Stimulated activated CD4-positive, alpha-beta T cell treated with anti-CD3 and anti-CD28 coated beads, Interleukin-12 subunit alpha, Interleukin-12 subunit beta, amount 100 ng/mL, for 4 hours (primary cell): ENCODE results near the gene TLE1.

Source experiments
- DNase-seq: peaks from one replicate; pipeline ENCODE4 v3.0.0-alpha.2; 2020

The TLE1 gene

DNA sequence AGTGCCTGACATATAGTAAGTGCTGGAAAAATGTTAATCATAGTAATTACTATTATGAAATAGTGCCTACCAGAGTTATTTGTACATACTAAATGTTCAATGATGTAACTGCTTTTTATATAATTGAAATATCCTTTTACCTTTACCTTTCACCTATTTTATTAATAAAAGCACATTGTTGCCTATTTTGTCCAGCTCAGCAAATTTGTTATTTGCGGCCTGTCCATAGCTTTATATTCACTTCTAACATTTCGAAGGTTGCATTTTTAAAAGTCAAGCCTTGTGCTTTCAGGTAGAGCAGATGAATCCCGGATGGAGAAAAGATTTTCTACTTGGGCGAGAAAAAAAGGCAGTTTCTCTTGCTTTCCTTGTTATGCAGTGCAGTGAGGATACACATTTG lies 119.3 kb downstream of the TLE1 start:
- no peak for DNase-seq

DNA sequence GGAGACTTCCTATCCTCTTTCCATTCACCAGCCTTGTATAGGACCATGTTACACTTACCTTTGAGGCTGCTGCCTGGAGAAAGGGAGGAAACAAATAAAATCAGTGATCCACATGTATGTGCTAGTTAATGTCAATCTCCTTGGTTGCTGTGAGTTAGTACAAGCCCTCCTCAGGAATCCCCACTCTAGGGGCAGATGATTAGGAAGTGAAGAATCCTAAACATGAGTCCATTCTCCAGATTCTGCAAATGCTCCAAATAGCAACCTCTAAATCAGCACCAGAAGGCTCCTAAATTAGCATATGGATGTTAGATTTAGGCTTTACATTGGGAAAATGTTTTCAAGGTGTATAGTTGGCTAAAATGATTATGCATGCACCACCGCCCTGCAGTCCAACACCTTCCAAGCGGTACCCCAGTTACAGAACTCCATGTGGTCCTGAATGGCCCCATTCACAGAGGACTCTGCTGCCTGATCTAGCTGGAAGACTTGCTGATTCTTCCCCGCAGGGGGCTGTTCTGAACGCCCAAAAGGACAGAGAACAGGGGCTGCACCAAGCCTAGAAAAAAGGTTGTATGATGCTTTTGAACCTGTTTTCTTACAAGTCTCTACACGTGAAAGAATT lies 123.2 kb downstream of the TLE1 start:
- DNase-seq, result no peak

DNA sequence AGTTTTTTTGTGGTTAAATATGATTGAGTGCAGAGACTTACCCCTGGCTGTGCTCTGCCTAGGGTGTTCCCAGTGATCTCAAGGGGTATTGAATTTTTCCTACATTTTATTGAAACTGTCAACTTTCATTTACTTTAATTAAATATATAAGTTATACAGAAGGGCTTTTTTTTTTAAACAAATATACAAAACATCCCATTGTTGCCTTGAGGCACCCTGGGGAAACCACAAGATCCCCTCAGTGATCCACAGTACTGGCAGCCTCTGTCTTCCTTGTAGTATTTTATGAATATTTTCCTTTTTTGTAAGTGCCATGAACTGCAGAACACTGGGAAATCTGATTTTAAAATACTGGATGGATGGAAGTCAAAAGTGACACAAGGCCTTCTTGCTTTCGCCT lies 123.7 kb downstream of the TLE1 start:
- no peak for DNase-seq

DNA sequence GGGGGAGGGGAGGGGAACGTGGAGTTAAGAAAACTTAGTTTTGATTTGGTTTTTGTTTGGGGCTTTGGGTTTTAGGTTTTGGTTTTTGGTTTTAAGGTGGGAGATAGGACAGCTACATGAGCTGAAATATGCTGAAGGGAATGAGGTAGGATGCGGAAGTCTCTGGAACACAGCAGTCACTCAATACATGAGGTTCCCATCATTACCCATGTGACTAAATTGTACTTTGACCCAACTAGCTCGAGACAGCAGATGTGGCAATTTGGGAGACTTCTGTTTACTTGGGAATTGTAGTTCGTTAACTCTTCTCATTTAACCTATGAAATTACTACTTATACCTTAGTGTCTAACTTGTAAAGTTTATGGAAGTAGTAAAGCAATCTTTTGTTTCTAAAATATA lies 124.2 kb downstream of the TLE1 start:
- no peak for DNase-seq

DNA sequence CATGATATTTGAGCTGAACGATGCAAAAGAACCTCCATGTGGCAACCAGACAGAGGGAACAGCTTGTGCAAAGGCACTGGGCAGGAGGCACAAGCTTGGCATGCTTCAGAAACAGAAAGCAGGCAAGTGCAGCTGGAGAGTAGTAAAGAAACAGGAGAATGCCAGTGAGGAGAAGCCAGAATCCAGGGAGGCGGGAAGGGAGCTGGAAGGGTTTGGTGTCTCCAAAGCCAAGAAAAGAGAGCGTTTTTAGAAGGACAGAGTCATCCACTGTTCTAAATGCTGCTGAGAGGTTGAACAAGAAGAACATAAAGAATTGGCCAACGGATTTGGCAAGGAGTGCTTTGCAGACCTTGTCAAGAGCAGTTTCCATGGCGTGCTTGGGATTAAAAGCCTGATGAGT lies 124.7 kb downstream of the TLE1 start:
- DNase-seq, result no peak

DNA sequence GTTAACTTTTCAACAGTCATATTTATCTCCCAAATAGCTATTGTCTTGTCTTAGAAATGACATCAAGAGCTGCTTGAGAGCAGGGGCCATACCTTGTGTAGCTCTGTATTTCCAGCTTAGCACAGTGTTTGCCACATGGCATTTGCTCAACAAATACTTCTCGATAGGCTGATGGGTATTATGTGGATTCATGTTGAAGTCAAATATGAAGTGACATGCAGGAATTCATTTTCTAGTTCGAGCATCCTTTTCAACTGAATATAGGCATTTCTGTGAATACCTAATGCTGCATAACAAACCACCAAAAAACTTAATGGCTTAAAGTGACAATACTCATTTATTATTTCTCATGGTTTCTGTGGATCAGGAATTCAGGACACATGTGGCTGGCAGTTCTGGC lies 125.6 kb downstream of the TLE1 start:
- no peak for DNase-seq

DNA sequence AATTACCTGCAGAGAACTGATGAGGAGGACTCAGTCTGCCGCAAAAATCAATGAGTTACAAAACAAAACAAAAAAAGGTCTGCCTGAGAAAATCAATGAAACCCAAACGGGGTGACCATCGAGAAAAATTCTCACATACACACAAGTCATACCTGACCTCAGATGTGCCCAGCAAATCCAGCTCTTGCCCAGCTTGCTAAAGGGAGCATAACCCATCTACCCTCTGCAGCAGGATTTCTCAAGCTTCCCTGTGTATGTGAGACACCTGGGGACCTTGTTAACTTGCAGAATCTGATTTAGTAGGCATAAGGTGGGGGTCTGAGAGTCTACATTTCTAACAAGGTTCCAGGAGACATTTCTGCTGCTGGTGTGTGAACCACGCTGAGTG lies 126.3 kb downstream of the TLE1 start:
- no peak for DNase-seq

DNA sequence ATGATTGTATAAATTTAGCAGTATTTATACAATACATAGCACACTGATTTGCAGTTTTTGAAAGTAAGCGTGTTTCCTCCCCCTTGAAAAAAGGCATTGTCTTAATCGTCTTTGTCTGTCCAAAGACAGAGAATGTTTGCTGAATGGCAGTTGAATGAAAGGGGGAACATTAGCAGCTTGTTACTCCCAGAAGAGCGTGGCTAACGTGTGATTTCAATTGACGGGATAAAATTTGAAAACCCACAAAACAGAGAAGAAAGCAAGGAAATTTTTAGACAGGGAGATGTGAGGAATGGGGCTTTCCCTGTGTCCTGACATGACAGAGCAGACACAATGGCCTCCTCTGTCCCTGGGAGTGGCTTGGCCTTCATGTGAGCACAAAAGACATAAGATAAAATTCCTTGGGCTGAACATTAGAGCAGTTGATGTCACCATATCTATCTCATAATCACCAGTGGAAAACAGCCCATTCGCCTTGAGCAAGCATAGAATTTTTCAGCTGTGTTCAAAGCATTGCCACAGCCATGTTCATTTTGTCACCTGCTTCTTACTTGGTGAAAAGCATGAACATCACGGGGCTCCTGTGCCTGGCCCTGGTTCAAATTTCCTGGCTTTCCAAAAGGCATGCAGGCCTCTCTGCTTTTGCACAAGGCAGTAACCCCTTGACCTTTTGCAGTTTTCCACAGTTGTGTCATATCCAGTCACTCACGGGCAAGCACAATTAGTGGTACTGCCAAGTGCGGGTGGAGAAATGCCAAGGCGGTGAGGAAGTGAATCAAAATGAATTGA lies 126.9 kb downstream of the TLE1 start:
- DNase-seq, result no peak

DNA sequence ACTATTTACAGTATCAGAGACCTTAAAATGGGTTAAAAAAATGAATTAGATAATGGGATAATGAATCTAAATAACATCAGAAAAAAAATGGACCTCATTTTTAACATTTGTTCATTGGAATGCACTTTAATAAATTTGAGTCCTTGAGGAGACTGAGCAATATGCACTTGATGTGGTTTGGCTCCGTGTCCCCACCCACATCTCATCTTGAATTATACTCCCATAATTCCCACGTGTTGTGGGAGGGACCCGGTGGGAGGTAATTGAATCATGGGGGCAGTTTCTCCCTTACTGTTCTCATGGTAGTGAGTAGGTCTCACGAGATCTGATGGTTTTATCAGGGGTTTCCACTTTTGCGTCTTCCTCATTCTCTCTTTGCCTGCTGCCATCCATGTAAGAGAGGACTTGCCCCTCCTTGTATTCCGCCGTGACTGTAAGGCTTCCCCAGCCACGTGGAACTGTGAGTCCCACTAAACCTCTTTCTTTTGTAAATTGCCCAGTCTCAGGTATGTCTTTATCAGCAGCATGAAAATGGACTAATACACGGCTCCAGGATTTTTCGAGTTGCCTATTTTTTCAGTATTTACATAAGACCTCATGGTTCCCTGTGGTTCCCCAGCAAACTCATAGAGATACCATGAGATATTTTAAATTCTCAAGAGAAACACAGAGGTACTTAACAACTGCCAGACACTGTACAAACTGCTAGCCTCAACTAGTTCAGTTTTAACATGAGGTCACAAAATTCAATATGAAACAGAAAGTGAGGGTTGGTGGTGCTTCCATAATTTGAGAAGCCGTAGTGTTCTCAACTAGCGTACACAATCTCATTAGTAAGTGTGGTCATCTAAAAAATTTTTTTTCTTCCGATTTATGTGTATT lies 128.3 kb downstream of the TLE1 start:
- DNase-seq, result no peak

DNA sequence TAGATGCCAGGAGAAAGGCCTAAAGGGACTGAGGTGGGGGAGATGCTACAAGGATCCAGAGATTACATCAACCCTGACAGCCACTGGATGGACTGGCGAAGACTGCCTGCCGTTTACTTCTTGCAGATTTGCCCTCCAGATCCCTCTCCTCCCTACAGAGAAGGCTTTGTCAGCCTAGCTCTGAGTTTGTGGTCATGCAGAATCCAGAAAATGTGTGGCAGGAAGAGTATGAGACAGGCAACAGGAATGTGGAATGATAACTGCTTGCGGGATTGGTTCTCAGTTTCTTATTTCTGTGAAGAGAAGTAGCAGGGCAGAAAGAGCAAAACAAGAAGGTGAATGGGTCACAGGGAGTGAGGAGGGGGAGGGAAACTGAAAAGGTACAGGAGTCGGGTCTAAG lies 129.6 kb downstream of the TLE1 start:
- DNase-seq, result no peak

DNA sequence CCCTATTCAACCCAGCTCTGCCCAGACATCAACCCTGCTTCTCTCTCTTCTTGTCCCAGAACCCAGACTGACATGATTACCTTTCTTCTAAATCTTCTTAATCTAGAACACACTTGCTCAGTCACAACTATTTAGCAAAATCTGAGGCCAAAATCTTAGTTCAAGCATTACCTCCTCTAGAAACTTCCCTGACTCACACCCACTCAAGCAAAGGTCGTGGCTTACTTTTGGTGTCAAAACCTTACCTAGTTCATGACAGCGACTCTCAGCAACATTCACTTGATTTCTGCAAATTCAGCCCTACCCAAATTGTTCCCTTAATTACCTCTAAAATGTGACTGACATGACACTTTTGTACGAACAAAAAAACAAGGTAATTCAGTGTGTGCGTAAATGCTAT lies 130.2 kb downstream of the TLE1 start:
- no peak for DNase-seq

DNA sequence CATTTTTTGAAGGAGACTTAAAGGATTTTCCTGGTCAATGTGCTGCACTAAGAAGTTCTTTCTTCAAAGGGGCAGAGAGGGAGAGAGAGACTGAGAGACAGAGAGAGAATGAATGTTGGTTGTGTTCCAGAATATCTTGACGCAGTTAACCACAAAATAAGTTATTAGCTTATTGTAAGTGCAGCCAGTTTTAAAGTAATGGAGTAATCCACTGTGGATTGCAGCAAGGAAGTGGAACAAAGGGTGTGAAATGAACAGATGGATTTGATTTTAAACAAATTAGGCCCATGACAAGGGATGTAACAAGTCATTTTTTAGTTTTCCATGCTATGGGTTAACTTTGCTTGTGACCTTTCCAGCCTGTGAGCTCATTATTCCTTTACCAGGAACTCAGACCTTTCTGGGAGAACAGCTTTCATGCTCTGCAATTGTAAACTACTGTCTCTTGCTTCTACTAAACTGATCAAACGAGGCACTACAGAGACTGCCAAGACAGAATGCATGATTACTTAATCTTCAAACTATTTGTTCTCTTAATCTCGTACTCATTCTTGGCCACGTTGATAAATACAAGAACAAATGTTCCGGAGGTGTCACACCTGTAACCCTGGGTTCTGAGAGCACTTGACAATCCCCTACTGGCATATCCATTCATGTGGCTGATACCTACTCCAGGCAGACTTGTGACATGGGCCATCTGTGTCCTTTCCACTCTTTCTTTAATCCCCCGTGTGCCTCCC lies 131.1 kb downstream of the TLE1 start:
- DNase-seq, result no peak

DNA sequence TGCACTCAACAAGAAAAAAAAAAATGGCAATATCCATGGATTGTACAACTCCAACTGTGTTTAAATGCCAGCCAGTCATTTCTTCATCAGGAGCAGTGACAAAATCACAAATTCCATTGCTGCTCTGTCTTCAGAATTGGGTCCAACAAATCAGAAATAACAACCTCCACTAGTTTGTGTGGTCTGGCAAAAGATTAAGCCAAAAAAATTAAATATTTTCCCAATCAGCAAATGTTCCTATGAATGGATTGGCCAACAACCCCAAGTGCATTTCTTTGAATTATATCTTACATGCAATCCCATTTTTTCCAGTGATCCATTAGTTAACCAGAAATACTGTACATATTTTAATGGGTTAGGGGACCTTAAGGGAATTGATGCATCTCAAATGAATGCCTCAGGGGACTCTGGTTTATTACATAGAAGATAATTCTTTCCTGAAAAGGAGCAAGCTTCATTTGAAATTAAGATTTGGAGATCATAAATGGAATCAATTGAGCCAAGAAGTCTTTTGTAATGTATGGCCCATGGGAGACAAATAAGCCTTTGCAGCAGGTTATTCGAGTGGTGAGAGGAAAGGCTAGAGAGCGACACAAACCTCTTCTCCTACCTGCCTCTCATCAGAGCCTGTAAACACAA lies 131.8 kb downstream of the TLE1 start:
- no peak for DNase-seq

DNA sequence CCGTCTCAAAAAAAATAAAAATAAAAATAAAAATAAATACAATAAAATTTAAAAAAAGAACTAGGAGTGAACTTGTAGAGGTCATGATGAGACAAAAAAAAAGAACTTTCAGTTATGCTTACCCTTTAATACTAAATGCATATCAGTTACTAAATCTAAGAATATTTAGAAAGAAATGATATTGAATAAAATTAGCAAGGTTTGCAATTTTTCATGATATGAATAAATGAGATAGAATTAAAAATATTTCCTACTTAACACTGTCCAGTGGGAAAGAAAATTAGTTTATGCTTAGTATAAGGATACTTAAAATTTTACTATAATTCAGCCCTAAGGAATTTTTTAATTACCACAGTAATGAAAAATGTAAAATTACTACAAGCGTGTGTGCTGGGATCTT lies 132.4 kb downstream of the TLE1 start:
- no peak for DNase-seq

DNA sequence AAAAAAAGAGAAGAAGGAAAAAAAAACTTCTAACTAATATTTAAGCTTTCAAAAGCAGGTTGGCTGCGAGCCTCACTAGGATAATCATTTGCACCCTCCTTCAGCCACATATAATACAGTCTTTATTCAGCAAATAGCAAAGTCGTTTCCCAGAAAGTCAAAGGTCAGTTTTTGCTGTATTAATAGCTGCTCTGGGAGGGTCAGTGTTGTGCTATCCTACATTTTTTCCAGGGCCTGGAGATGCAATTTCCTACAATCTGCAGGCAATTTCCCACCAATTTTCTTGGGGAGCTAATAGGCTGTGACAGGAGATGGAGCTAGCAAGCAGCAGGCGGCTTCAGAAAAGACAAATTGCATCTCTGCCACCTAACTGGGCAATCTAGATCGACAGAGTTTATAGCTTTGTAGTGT lies 136.8 kb downstream of the TLE1 start:
- DNase-seq, result no peak

DNA sequence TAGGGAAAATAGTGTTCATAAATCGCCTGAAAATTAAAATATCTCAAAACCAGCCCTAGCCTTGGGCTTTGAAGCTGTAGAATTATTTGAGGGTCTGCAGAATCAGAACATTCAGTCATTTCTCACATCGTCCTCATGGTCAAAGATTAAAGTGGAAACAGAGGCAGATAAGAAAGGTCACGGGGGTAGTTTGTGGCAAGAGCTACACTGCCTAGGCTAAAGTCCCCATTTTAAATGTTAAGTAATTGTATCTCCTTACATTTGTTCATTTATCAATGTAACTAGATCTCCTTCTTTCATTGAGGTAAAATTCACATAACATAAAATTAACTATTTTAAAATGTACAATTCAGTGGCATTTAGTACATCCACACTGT lies 139.2 kb downstream of the TLE1 start:
- DNase-seq, result no peak

DNA sequence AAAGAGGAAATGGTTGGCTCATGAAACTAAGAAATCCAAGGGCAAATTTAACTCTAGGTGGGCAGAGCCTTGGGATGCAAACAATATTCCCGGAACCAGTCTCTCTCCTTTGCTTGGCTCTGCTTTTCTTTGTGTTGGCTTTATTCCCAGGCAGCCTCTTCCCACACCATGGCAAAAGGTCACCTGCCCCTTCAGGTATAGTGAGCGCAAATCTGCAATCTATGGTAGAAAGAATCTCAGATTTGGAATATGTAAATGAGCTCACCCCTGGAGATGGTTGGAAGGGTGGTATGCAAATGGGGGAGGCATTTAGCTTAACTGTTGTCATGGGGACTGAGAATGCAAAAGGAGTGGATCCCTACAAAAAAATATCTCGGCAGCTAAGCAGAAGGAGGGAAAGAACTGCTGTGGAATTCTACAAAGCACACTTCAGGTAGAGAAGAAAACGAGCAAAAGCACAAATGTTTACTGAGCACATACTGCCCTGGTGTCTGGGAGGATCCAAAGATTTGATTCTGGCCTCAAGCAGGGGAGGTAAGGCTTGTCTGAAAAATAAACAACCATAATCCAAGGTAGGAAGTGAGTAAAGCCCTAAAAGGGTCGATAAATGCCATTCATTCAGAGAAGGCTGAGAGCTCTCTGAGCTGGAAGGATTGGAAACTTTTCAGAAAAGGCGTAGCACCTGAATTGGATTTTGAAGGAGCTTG lies 139.7 kb downstream of the TLE1 start:
- no peak for DNase-seq

DNA sequence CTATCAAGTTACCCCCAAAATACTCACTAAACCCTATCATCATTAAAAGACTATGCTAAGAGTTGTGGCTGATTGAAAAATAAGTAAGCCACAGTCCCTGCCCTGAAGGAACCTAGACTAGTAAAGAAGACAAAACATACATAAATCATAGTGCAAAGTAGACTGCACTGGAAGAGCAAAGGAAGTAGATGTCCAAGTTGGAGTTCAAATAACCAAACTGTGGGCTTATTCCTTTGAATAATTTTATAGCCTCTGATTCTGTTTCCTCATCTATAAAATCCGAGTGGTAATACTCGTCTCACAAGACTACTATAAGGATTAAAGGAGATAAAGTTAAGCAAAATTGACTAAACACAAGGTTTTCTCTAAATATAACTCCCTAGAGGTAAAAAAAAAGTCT lies 140.4 kb downstream of the TLE1 start:
- DNase-seq, result no peak

DNA sequence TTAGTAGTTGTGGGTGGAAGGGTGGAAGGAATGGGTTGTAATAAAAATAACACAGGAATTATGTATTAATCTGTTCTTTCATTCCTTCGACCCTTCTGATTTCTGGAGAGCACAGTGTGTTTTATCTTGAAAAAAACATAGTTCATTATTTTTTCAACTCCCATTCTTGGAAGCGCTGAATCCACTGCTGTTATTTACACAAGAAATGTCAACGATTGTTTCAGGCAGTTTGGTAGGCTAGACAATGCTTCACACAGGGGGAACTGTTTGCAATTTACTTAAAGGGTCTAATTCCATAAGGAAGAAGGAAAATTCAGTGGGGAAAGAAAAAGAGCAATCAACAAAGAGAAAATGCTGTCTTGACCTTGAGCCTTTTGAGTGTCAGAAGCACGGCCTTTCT lies 142.9 kb downstream of the TLE1 start:
- DNase-seq, result no peak

DNA sequence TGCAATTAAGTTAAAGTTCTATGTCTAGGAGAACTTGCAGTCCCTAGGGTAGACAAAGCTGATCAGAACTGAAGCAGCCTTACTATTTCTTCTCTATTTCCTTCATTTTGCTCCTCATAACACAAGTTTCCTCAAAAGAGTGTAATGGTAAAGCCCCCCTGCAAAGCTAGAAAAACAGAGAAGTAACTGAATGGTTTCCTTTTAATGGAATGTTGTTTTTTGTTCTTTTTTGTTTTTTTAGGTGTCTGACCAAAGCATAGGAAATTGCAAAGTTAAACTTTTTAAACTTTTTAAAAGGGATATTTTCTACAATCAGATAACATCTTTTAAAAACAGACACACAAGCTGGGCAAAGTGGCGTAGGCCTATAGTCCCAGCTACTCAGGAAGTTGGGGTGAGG lies 145.7 kb downstream of the TLE1 start:
- no peak for DNase-seq

DNA sequence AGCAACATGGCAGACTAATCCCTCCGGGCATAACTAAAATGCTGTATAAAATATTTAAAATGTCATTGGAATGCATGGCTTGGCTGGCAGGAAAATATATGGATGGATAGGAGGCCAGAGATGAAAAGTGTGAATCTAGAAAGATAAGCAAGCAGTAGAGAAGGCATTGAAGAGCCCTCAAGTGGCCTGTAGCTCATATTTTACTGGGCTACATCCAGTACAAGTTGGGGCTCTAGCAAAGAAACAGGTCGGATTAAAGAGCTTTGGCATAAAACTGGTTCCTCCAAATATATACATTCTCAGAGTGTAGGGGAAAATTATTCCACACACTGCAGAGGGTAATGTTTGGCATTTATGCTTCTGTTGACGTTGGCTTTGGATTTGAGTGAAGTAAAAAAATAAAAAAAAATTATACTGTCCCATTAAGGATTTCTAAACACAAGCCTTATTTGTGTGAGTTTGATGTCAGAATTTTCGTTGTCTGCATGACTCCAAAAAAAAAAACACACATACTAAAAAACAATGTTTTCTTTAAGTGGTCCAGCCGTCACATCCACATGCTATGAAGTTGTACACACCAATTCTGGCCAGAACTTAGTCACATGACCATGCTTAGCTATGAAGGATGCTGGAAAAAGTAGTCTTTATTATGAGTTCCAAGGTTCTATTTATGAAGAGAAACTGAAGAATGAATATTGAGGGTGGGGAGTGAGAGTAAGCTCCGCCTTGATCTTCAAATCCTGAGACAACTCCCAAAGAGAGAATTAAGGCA lies 147.0 kb downstream of the TLE1 start:
- DNase-seq, result no peak
